Activated CD8-positive, alpha-beta memory T cell treated with anti-CD3 and anti-CD28 coated beads, Interleukin-2, amount 50 U/mL, for 1 hour (primary cell): Measurements from ENCODE around the gene PPOX.

Experiments
- DNase-seq: peaks from one replicate; pipeline ENCODE4 v3.0.0-alpha.2; 2020; ENCODE audit errors: extremely low read depth

Gene PPOX

GRCh38 chr1:161176468-161177111 lies 10.4 kb downstream of the PPOX start:
- DNase-seq: no peak

DNA sequence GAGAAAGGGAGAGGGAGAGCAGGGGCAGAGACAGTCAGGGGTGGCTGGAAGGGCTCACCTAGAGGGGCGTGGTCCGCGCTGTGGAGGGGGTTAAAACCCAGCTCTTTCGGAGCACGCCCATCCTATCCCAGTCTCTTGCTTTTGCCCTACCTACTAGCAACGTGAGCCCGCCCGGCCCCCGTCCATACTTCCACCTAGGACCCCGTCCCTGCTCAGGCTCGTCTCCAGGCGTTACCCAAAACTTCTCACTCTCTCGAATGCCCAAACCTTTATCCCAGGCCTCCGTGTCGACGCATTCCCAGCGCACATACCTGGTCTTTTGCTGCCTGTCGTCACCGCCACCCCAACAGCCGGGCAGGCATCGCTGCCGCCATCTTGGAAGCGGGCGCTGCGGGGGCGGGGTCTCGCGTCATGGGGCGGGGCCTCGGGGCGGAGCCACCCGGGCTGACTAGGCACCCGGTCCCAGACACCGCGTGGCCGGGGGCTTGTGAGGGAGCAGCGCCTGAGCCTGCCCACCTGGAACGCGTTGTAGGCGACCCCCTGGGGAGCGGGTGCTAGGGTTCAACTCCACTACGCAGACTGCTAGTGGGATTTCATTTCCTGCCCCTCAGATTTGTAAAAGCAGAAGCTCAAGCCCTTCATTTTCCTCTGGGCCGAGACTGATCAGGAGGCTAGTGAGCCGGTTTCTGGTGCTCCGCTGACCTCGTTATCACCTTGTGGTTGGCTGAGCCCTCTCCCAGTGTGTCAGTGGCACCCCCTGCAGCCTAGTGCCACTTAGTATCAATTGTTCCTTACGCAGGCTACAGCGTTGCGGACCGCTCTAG lies 11.1 kb downstream of the PPOX start, which contains the start of gene B4GALT3:
Gene B4GALT3 (minus strand): TSS at position 396 of the 824 bp plus-strand sequence. CDS start 1,447 bp downstream, outside the sequence.
- DNase-seq: peak; percentile 57

- no peak for DNase-seq
Observed at GRCh38 chr1:161177936-161178244, 11.7 kb downstream of the PPOX start.

- no peak for DNase-seq
Observed at GRCh38 chr1:161179698-161180097, 13.5 kb downstream of the PPOX start.

GRCh38 chr1:161180639-161181038 lies 14.4 kb downstream of the PPOX start:
- DNase-seq: no peak

- no peak for DNase-seq
Observed at GRCh38 chr1:161182214-161182613, 16.0 kb downstream of the PPOX start.

DNA sequence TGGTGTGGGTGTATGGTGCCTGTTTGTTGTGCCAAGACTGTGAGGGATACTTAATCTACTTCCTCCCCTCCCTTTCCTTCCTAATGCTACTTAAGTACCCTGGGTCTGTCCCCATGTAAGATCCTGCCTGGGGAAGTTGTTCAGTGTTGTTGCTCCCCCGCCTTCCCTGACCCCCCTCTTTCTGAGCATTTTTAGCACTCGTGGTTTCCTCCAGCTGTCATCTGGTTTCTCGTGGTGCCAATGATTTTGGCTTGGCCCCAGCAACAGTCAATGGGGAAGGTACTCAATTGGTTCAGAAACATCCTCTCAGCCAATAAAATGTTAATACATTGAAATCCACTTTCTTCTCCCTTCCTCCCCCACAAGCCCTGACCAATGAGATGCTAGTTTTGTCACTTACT lies 19.1 kb downstream of the PPOX start:
- DNase-seq: peak; percentile 47

DNA sequence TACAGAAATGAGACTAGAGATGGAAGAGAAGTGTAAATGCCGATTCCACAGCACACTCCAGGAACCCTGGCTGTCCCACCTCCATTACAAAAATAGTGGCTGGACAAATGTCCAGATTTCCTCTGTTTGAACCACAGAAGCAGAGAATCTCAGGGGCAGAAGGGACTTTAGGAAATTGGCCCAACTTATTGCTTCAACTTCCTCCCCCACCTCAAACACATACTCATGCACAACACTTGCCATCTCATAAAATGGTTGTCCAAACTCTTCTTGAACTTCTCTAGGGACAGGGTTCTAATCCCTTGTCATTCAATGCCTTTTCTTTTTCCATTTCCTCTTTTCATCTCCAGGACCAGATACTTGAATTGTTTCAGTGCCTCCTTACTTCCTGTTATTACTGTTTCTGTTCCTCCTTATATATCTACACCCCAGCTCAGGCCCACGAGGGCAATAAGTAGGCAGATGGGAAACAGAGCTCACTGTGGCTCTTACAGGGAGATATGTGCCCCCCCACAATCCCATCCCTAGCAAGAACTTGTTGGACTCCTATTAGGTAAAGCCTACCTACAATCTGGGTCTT lies 19.6 kb downstream of the PPOX start:
- no peak for DNase-seq

DNA sequence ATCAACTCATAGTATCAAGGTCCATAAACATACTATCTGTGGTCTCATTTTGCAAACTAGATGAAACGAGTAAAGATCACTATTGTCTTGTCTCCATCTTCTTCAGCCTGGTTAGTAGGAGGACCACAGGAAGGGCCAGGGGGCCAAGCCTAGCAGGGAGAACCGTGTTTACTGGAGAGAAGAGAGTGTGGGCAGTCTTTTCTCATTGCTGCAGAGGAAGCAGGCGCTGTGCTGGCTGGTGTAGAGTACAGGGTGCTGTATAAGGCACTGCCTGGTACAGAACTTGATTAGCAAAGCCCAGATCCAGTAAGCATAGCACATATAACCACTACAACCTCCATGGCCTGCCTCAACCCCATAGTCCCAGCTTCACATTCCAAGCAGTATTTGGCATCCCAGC lies 21.1 kb downstream of the PPOX start:
- DNase-seq: no peak

DNA sequence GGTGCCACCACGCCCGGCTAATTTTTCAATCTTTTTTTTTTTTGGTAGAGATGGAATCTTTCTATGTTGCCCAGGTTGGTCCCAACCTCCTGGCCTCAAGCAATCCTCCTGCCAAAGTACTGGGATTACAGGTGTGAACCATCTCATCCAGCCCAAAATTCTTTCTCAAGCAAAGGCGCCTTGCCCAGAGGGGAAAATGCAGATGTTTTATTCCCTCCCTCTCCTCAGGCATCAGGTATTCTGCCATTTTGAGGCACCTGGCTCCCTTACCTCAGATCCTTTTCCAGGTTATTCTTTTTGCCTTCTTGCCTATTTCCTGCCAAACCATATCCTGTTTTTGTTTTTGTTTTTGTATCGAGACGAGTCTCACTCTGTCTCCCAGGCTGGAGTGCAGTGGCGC lies 22.2 kb downstream of the PPOX start:
- no peak for DNase-seq

DNA sequence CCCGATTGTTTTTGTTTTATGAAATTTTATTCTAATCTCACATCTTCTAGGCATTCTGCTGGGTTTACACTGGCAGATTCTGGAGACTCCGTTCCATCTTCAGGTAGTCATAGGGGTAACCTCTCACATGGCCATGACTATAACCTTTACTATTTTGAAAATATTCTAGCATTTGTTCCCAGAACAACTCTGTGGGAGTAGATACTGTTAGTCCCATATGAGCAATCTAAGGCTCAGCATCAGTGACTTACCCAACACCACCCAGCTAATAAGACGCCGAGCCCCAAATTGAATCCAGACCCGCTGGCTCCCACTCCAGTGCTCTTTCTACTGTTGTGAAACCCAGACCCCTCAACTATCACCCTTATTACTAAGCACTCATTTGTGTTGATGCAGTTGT lies 22.8 kb downstream of the PPOX start:
- no peak for DNase-seq

GRCh38 chr1:161190962-161191521 lies 24.8 kb downstream of the PPOX start:
- DNase-seq: no peak

DNA sequence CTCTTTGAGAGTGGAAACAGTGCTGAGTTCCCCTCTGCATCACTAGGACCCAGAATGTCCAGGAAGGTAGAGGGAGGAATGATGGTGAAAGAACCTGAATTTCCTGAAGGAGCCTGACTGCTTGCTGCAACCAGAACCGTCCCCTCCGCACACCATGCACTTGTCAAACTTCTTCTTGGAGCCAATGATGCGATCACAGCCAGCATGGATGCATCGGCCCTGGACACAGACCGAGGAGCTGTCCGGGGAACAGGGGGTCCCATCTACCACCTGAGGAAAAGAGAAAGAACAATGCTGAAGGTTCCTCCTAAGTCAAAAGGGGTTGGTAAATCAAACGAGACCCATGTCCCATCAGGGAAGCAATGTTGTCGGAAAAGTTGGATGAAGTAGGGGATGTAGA lies 25.7 kb downstream of the PPOX start:
- no peak for DNase-seq

- peak; percentile 36 for DNase-seq
Observed at GRCh38 chr1:161192476-161193465, 26.5 kb downstream of the PPOX start.

DNA sequence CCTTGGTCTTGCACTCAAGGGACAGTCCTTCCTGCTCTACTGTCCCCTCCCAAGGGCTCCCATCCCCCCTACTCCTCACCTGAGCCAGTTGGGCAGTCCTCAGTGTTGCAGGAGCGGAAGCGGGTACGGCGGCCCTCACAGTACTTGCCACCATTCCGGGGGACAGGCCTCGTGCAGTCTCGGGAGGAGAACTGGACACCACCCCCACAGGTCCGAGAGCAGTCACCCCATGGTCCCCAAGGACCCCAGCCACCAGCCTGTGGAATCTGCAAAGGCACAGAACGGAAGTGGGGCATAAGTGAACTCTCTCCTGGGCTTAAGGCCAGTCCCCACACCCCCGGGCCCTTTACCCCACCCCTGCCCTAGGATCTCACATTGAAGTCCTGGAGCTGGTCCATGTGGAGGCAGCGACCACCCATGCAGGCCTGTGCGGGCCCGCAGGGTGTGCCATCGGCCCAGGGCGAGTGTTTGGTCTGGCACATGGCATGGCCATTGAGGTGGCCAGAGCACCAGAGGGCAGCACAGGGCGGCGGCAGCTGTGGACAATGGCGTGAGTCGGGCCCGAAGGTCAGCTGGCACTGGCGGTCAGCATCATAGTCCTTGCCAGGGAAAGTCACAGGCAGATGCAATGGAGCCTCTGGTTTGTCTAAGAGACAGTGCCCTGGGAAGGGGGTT lies 27.5 kb downstream of the PPOX start:
- no peak for DNase-seq

DNA sequence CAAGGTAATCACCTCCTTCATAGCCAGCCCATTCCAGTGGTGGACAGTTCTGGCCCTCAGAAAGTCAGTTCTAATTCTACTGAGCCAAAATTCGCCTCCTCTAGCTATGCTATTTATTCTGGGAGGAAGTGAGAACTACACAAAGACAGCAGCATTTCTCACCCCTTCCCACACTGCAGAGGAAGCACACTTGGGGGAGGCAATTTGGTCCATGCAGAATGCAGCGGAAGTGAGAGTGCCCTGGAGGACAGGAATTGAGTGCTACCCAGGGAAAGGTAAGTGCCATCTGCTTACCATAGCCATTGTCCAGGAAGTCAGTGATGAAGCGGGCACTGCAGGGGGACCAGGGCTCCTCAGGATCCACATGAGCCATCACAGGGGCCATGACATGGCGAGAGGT lies 28.9 kb downstream of the PPOX start:
- DNase-seq: no peak

GRCh38 chr1:161196111-161196510 lies 29.9 kb downstream of the PPOX start:
- no peak for DNase-seq

GRCh38 chr1:161196521-161197451 lies 30.6 kb downstream of the PPOX start:
- no peak for DNase-seq

- DNase-seq: no peak
Observed at GRCh38 chr1:161197560-161198193, 31.5 kb downstream of the PPOX start.
